Renal cortex interstitium (tissue), 11 donors: Measurements from ENCODE around the gene FAM228B. TPM values are rescaled to one million over a fixed set of nuclear protein-coding genes. Genes with fewer than 3 reads are reported as not detected.
A peak's percentile ranks its signal among the peaks of the same experiment; 100 is the strongest.
"Not testable (repeated sequence)": the region's sequence is repeated elsewhere in the genome, so short reads cannot be mapped to it uniquely, and the experiment has no call there.

Experiments used
- DNase-seq, 11 donors: peaks; one replicate each; pipeline ENCODE4 v3.0.0-alpha.2; 2013; ENCODE audit warnings: low read depth in 9 of 11, low spot score in 4 of 11; ENCODE audit errors: extremely low read depth in 1 of 11
- polyA plus RNA-seq, 3 donors: library from polyadenylated mRNA; unstranded; fragments of 120-200 nt; gene quantifications; one replicate each; pipeline ENCODE4 v1.2.1, GENCODE V29; 2013; ENCODE audit not compliant: insufficient read length in 3 of 3

The FAM228B gene
- polyA plus RNA-seq, 3 donors: 23.1 to 30.8 (median 29.1) TPM

DNA sequence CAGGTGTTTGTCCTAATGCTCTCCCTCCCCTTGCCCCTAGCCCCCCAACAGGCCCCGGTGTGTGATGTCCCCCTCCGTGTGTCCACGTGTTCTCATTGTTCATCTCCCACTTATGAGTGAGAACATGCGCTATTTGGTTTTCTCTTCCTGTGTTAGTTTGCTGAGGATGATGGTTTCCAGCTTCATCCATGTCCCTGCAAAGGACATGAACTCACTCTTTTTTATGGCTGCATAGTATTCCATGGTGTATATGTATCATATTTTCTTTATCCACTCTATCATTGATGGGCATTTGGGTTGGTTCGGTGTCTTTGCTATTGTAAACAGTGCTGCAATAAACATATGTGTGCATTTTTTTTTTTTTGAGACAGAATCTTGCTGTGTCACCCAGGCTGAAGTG lies 30.0 kb upstream of the FAM228B start:
- not testable (repeated sequence) for DNase-seq

GRCh38 chr2:24095171-24095677 lies 28.0 kb upstream of the FAM228B start:
- DNase-seq: not testable (repeated sequence)

GRCh38 chr2:24100732-24101131 lies 22.5 kb upstream of the FAM228B start:
- not testable (repeated sequence) for DNase-seq

DNA sequence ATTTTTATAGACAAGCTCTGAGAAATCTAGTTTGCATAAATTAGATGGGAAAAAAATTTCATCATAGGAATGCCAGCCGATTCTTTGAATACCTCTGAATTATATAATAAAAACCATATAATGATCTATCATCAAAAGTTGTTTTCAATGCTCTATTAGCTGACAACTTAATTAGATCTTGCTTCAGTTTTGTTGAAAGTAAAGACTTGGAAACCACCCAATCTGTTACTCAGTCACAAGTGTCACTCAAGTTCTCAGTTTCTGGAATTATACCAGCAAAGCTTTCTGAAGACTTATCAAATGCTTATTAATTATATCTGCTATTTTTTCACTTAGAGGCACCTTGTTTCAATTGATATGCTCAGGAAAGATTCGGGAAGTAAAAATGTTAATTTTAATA lies 21.3 kb upstream of the FAM228B start:
- DNase-seq: no peak

- DNase-seq: no peak
Measured at GRCh38 chr2:24102677-24103076, 20.6 kb upstream of the FAM228B start.

GRCh38 chr2:24104110-24104650 lies 19.1 kb upstream of the FAM228B start:
- no peak for DNase-seq

DNA sequence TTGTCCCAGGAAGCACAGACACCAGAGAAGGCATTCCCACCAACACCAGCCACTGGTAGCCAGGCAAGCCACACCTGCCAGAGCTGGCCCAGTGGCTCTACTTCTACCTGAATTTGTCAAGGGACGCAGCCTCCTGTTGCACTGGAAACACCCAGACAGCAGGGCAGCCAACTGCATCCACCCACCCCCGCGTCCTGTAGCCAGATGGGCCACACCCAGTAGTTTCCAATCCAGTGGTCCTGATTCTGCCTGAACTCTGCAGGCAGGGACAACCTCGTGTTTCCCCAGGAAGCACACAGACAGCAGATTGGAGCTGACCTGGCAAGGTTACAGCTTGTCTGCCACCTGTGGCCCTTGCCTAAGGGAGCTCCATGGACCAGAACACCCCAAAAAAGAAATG lies 18.4 kb upstream of the FAM228B start:
- DNase-seq: no peak

GRCh38 chr2:24105816-24106215 lies 17.5 kb upstream of the FAM228B start:
- no peak for DNase-seq

DNA sequence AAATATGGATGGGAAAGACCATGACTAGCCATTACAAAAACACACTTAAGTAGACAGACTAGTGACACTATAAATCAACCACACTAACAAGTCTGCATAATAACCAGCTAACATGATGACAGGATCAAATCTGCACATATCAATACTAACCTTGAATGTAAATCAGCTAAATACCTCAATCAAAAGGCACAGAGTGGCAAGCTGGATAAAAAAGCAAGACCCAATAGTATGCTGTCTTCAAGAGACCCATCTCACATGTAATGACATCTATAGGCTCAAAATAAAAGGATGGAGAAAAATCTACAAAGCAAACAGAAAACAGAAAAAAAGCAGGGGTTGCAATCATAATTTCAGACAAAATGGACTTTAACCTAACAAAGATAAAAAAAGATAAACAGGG lies 16.5 kb upstream of the FAM228B start:
- DNase-seq: no peak

GRCh38 chr2:24107336-24107735 lies 15.9 kb upstream of the FAM228B start:
- DNase-seq: no peak

GRCh38 chr2:24109431-24109830 lies 13.8 kb upstream of the FAM228B start:
- DNase-seq: not testable (repeated sequence)

- DNase-seq: no peak
Measured at GRCh38 chr2:24110660-24111303, 12.5 kb upstream of the FAM228B start.

GRCh38 chr2:24111407-24111901 lies 11.8 kb upstream of the FAM228B start:
- DNase-seq: no peak

DNA sequence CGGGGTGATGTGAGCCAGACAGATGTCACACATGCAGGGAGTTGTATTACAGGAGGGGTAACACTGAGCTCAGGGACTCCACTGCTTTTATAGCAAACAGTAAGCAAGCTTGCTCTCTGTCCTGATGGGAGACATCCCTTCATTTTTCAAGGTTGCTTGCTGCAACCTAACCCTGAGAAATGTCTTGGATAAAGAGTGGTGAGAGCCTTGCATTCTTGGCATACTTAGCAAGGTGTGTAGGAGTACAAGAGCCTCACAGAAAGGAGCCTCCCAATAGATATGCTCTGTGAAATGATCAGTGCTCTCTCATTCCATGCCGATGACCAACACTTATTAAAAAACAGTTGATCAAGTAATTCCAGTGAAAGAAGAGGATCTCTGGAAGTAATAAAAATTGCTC lies 8.2 kb upstream of the FAM228B start:
- no peak for DNase-seq

DNA sequence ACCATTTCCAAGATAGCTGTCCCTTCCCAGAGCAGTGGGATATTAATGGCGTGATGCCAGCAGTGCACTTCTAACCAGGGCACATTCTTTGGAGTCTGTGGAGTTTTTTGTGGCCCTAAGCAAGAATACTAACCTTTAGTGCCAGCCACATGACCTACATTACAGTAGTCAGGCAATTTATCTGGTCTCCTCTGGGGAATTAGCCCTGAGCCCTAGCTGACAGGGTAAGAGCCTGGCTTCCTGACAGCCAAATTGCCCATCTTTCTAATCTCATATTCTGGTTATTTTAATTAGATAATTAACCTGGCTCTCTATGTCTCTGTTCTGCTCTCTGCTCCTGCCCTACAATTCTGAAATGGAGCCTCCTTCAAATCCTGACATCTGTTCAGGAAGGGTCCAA lies 5.4 kb upstream of the FAM228B start:
- DNase-seq: no peak

DNA sequence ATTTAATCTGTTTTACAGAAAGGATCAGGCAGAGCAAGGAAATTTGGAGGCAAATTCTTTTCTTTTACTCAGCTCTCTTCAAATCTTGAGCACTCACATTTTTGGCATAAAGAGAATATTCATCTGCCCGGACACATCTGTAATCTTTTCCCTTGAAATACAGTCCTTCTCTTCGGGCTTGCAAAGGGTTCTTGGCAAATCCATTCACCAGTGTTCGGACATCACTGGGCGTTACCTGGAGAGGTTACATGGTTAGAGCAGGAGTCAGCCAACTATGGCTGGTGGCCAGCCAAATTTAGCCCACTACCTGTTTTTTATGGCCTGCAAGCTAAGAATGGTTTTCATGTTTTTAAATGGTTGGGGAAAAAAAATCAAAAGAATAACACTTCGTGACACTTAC lies 2.2 kb upstream of the FAM228B start:
- no peak for DNase-seq

DNA sequence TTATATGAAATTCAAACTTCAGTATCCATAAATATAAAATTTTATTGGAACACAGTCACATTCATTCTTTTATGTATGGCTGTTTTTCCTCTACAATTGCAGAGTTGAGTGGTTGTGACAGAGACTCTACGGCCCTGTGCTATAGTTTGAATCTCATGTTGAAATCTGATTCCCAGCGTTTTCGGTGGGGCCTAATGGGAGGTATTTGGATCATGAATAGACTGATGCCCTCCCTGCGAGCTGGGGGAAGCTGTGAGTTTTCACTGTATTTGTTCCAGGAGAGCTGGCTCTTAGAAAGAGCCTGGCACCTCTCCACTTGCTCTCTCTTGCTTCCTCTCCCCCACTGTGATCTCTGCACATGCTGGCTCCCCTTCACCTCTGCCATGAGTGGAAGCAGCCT lies 1.8 kb upstream of the FAM228B start:
- no peak for DNase-seq

DNA sequence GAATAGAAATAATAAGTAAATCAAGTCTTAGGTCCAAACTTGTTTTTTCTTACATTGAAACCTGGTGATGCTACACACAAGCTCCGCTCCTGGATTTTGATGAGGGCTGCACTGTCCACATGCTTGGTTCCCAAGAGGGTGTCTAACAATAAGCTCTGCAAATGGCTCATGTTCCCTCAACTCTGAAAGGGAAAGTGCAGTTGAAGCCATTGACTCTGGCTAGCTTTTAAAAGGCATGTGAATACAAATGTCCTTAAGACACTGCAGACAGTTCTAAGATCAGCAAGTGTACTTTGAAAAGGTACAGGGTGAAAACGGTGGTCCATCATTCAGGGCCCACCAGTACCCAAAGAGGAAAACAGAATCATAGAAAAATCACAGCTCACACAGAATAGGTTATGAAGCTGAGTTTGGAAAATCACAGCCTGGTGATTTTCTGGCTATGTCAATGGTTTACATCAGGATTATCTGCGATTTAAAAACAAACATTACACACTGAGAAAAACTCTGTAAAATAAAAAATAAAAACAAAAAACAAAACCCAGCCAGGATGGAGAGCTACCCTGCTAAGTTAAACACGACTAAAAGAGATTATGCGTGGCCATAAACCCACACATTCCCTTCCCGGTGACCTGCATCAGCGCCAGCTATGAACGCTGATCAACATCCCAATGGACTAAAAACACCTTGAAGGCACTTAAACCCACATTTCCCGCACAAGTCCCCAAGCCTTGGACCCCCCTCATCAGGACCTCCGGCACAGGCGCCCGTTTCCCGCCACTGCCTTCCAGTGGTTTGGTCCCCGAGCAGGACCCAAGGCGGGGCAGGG lies 689 bp upstream of the FAM228B start:
- peak in 1 of 11 donors; percentile 19 for DNase-seq

GRCh38 chr2:24123922-24124580 lies 782 bp downstream of the FAM228B start:
- DNase-seq: peak in 1 of 11 donors; percentile 59
